HCT116 (cell line): ENCODE measurements around the gene SLC25A39. TPM values are rescaled to one million over a fixed set of nuclear protein-coding genes. Genes with fewer than 3 reads are reported as not detected.

Source experiments
- ATAC-seq: fragments of 200-7000 bp; cut with Tn5 transposase; 2 replicates; pipeline ENCODE4 v1.9.1; 2020; ENCODE audit warnings: mild to moderate bottlenecking, moderate library complexity
- BruUV-seq: library from RNA; stranded (reverse); fragments of 400-500 nt; replicated peaks from 2 replicates; lab custom pipeline; 2021; lab: Mats Ljungman, UMichigan
- CTCF ChIA-PET: fragments of 300-600 bp; sonication (Branson Sonifier 250); formaldehyde crosslinking; loops from one replicate; lab custom pipeline; 2021; ENCODE audit warnings: antibody characterized with exemption; lab: Charles Lee
- POLR2A ChIA-PET: fragments of 300-600, 350-600 bp; sonication (Branson Sonifier 250); formaldehyde crosslinking; loops from one replicate; lab custom pipeline; 2021; ENCODE audit warnings: antibody characterized with exemption; lab: Charles Lee
- RAD21 ChIA-PET, 2 experiments: fragments of 300-600 bp; sonication (Branson Sonifier 250); formaldehyde crosslinking; loops; one replicate each; lab custom pipeline; 2023; ENCODE audit warnings: low total read pairs in 2 of 2; ENCODE audit not compliant: uncharacterized antibody in 2 of 2, unreplicated experiment in 2 of 2, low non-redundant PET in 1 of 2; lab: Charles Lee
- DNase-seq: peaks from one replicate; pipeline ENCODE4 v3.0.0-alpha.2; 2010; ENCODE audit warnings: low read depth, low spot score
- H2AFZ ChIP-seq: fragments of 200-600 bp; shearing (Covaris generic), sonication (generic); 2 replicates; pipeline ENCODE4 v1.6.1; 2017; ENCODE audit warnings: low read depth, mixed run types, mixed read lengths, antibody characterized with exemption, low read length; ENCODE audit not compliant: poor library complexity, severe bottlenecking
- H3K27ac ChIP-seq: 2 replicates; pipeline ENCODE4 v1.5.1; 2012; ENCODE audit warnings: low read depth, low read length
- H3K27me3 ChIP-seq: fragments of 200-600 bp; sonication (generic); 2 replicates; pipeline ENCODE4 v1.6.1; 2016; ENCODE audit warnings: mixed run types, low read length, mixed read lengths; ENCODE audit not compliant: insufficient read depth
- H3K36me3 ChIP-seq, 2 experiments: fragments of 200-500 bp in 1 of 2; fragments of 200-600 bp in 1 of 2; sonication (Bioruptor generic) in 1 of 2; sonication (generic) in 1 of 2; 2 replicates each; pipeline versions ENCODE4 v1.5.1 to v1.6.1; 2014 to 2016; ENCODE audit warnings: low read length in 2 of 2, inconsistent platforms in 1 of 2, mixed read lengths in 1 of 2, mixed run types in 1 of 2; ENCODE audit not compliant: insufficient read depth in 2 of 2, control insufficient read depth in 1 of 2
- H3K4me1 ChIP-seq, 2 experiments: fragments of 200-600 bp in 1 of 2; sonication (generic) in 1 of 2; 2 replicates each; pipeline versions ENCODE4 v1.5.1 to v1.6.1; 2012 to 2017; ENCODE audit warnings: low read length in 2 of 2, inconsistent platforms in 1 of 2, mild to moderate bottlenecking in 1 of 2, mixed read lengths in 1 of 2, mixed run types in 1 of 2, moderate library complexity in 1 of 2; ENCODE audit not compliant: insufficient read depth in 2 of 2, control insufficient read depth in 1 of 2
- H3K4me2 ChIP-seq: fragments of 200-600 bp; sonication (generic); 2 replicates; pipeline ENCODE4 v1.6.1; 2017; ENCODE audit warnings: mixed run types, low read length, mixed read lengths
- H3K4me3 ChIP-seq, 2 experiments: fragments of 200-600 bp in 1 of 2; sonication (generic) in 1 of 2; replicated peaks in 1 of 2; 2 replicates each; pipeline ENCODE4 v1.5.1; 2011 to 2016; ENCODE audit warnings: low read length in 2 of 2, control low read depth in 1 of 2, low read depth in 1 of 2, mild to moderate bottlenecking in 1 of 2, mixed read lengths in 1 of 2, mixed run types in 1 of 2
- H3K79me2 ChIP-seq: fragments of 200-600 bp; sonication (generic); 2 replicates; pipeline ENCODE4 v1.6.1; 2017; ENCODE audit warnings: mild to moderate bottlenecking, mixed run types, low read length, moderate library complexity, mixed read lengths; ENCODE audit not compliant: insufficient read depth
- H3K9ac ChIP-seq: fragments of 200-600 bp; sonication (generic); 2 replicates; pipeline ENCODE4 v1.6.1; 2016; ENCODE audit warnings: low read length, mixed read lengths
- H3K9me2 ChIP-seq: fragments of 200-600 bp; sonication (generic), shearing (Covaris generic); 2 replicates; pipeline ENCODE4 v1.6.1; 2017; ENCODE audit warnings: mixed run types, mild to moderate bottlenecking, moderate library complexity; ENCODE audit not compliant: insufficient read depth
- H3K9me3 ChIP-seq, 2 experiments: fragments of 200-500 bp in 1 of 2; fragments of 200-600 bp in 1 of 2; sonication (Bioruptor generic) in 1 of 2; sonication (generic) in 1 of 2; 2 replicates each; pipeline ENCODE4 v1.6.1; 2014 to 2017; ENCODE audit warnings: low read length in 2 of 2, mixed read lengths in 2 of 2, inconsistent platforms in 1 of 2, low read depth in 1 of 2, mild to moderate bottlenecking in 1 of 2, mixed run types in 1 of 2, moderate library complexity in 1 of 2; ENCODE audit not compliant: control insufficient read depth in 1 of 2, insufficient read depth in 1 of 2
- H4K20me1 ChIP-seq: fragments of 200-600 bp; sonication (generic), shearing (Covaris generic); 2 replicates; pipeline ENCODE4 v1.6.1; 2017; ENCODE audit warnings: mixed run types, mild to moderate bottlenecking, moderate library complexity; ENCODE audit not compliant: insufficient read depth
- ATF3 ChIP-seq: IDR thresholded peaks from 2 replicates; pipeline ENCODE4 v1.6.1; 2012
- CBX3 ChIP-seq: IDR thresholded peaks from 2 replicates; pipeline ENCODE4 v1.6.1; 2012; ENCODE audit warnings: low read depth
- CEBPB ChIP-seq: IDR thresholded peaks from 2 replicates; pipeline ENCODE4 v1.6.1; 2012; ENCODE audit warnings: low read depth
- CTCF ChIP-seq, 3 experiments: fragments of 200-600 bp in 1 of 3; sonication (generic) in 1 of 3; IDR thresholded peaks in 2 of 3; conservative IDR thresholded peaks in 1 of 3; 2 replicates each; pipeline ENCODE4 v1.5.1; 2012 to 2017; ENCODE audit warnings: low read depth in 2 of 3, low read length in 2 of 3, antibody characterized with exemption in 1 of 3, borderline replicate concordance in 1 of 3, control low read depth in 1 of 3, mild to moderate bottlenecking in 1 of 3, mixed read lengths in 1 of 3, mixed run types in 1 of 3, moderate library complexity in 1 of 3; ENCODE audit not compliant: insufficient read depth in 1 of 3
- ELF1 ChIP-seq: IDR thresholded peaks from 2 replicates; pipeline ENCODE4 v1.6.1; 2012; ENCODE audit warnings: low read depth, borderline replicate concordance
- FOSL1 ChIP-seq: IDR thresholded peaks from 2 replicates; pipeline ENCODE4 v1.6.1; 2012; ENCODE audit warnings: low read depth
- JUND ChIP-seq: IDR thresholded peaks from 2 replicates; pipeline ENCODE4 v1.6.1; 2012
- MAX ChIP-seq: IDR thresholded peaks from 2 replicates; pipeline ENCODE4 v1.6.1; 2012
- POLR2A ChIP-seq: IDR thresholded peaks from 2 replicates; pipeline ENCODE4 v1.7.0; 2011; ENCODE audit warnings: borderline replicate concordance; ENCODE audit not compliant: insufficient read depth, insufficient read length; ENCODE audit errors: extremely low read depth
- RAD21 ChIP-seq: IDR thresholded peaks from 2 replicates; pipeline ENCODE4 v1.6.1; 2012; ENCODE audit warnings: low read depth, mild to moderate bottlenecking
- SIN3A ChIP-seq: IDR thresholded peaks from 2 replicates; pipeline ENCODE4 v1.6.1; 2012; ENCODE audit warnings: low read depth
- SP1 ChIP-seq: IDR thresholded peaks from 2 replicates; pipeline ENCODE4 v1.6.1; 2012; ENCODE audit warnings: low read depth
- YY1 ChIP-seq: IDR thresholded peaks from 2 replicates; pipeline ENCODE4 v1.6.1; 2011; ENCODE audit warnings: low read length, low read depth, moderate library complexity, mild to moderate bottlenecking; ENCODE audit not compliant: insufficient replicate concordance; ENCODE audit errors: extremely low read depth
- ZBTB33 ChIP-seq: IDR thresholded peaks from 2 replicates; pipeline ENCODE4 v1.6.1; 2011; ENCODE audit warnings: mild to moderate bottlenecking, low read length, moderate library complexity; ENCODE audit not compliant: insufficient replicate concordance; ENCODE audit errors: extremely low read depth
- ZFX ChIP-seq: fragments of 450-650 bp; IDR thresholded peaks from 2 replicates; pipeline ENCODE4 v1.6.1; 2017
- ZNF274 ChIP-seq: fragments of 200-500 bp; sonication (Bioruptor generic); IDR thresholded peaks from 2 replicates; pipeline ENCODE4 v1.6.1; 2014; ENCODE audit warnings: mild to moderate bottlenecking, low read depth, low read length, inconsistent platforms
- intact Hi-C: fragments of 100-400 bp; cut with micrococcal nuclease; formaldehyde crosslinking; loops from 2 replicates; pipeline ENCODE4 v1.10.0; 2022
- total RNA-seq: library from RNA; stranded (reverse); gene quantifications from one replicate; pipeline ENCODE4 v1.2.1, GENCODE V29; 2021; ENCODE audit not compliant: unreplicated experiment

The SLC25A39 gene
- total RNA-seq, 1 experiment from 2014 or later = 326 TPM

GRCh38 chr17:44358066-44358465 is 33.4 kb upstream of the SLC25A39 start:
- RAD21 ChIA-PET = no interaction called here

More at GRCh38 chr17:44358066-44358465, 33.4 kb upstream of the SLC25A39 start:
- ATAC-seq (no peak), DNase-seq (no peak)
- H3K4me1 ChIP-seq = peaks cover 2 to 21% of the 10 kb centered on the region in 2 experiments; a peak in 3 of 4 replicates
- no peaks in the 10 kb centered on the region for H4K20me1 ChIP-seq
- H3K4me3 ChIP-seq = no peak overlapping the region
- TF ChIP-seq SIN3A (no peak), ZBTB33 (no peak), FOSL1 (no peak), ATF3 (no peak), ZFX (no peak), JUND (no peak), CEBPB (no peak), YY1 (no peak), ELF1 (no peak), RAD21 (no peak), SP1 (no peak), MAX (no peak), CTCF (IDR thresholded peaks at IDR 0.05 in 2 of 3, conservative IDR thresholded peaks at IDR 0.05 in 1 of 3; ENCODE audit: borderline replicate concordance in 1 of 3, insufficient read depth in 1 of 3, low read depth in 2 of 3, low read length in 2 of 3) (no peak), ZNF274 (no peak), CBX3 (no peak), POLR2A (no peak)
- H3K27ac ChIP-seq = no peak overlapping the region
- no peak overlapping the region for H3K9ac ChIP-seq
- BruUV-seq = no TSS peak
- H3K4me2 ChIP-seq = no peak overlapping the region
- no peak overlapping the region for H2AFZ ChIP-seq
- intact Hi-C loops = no loop called here
- H3K36me3 ChIP-seq = no peaks in the 10 kb centered on the region; a peak in 1 of 4 replicates
- no peaks in the 10 kb centered on the region for H3K9me2 ChIP-seq
- CTCF ChIA-PET = interaction anchor here (1.2 kb wide), 1 partner anchor 27 kb away, joined by 4 read pairs; no protein-coding TSS in a partner anchor
- POLR2A ChIA-PET = interaction anchor here (1.0 kb wide), 1 partner anchor 12 kb away, joined by 3 read pairs; no protein-coding TSS in a partner anchor
- no peaks in the 10 kb centered on the region for H3K79me2 ChIP-seq
- H3K9me3 ChIP-seq = no peaks in the 10 kb centered on the region
- no peaks in the 10 kb centered on the region for H3K27me3 ChIP-seq
